ENCODE data around the gene FAM3C.

FAM3C gene

DNA sequence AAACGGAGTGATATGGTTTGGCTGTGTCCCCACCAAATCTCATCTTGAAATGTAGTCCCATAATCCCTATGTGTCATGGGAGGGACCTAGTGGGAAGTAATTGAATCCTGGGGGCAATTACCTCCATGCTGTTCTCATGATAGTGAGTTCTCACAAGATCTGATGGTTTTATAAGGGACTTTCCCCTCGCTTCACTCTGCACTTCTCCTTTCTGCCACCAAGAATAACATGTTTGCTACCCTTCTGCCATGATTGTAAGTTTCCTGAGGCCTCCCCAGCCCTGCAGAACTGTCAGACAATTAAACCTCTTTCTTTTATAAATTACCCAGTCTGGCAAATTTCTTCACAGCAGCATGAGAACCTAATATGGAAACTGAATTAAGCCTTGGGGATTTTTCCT, 19.1 kb downstream of the FAM3C start:
- DNase-seq (ENCODE audit: low read depth) = no peak

GRCh38 chr7:121373177-121373576, 22.9 kb downstream of the FAM3C start:
- no peak for DNase-seq (ENCODE audit: low read depth)

DNA sequence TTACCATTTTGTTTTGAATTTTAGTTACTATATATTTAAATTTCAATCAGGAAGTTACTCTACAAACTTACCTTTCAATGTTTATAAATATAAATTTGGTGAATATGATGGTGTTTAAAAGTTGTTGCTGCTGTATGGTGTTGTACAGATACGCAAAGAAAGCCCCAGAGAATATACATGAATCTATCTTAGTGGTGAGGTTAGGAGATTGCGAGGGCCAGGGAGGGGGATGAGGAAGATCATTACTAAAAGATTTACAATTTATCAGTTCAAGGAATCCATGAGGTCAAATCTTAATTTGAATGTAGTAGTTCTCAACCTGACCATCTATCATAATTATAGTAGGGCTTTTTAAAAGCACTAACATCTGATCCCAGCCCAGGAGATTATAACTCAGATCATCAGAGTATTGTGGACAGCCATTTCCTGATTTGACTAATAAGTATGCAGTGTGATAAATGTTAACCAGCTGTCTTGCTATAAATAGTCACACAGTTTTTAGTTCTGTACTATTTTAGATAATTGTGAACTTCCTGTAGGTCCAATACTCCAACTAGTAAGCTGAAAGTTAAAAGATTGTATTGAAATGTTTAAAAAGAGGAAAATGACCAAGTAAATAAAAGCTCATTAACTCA, 23.6 kb downstream of the FAM3C start:
- DNase-seq (ENCODE audit: low read depth) = no peak

- no peak for DNase-seq (ENCODE audit: low read depth)
Observed at GRCh38 chr7:121371883-121372282, 24.2 kb downstream of the FAM3C start.

- DNase-seq (ENCODE audit: low read depth) = no peak
Observed at GRCh38 chr7:121371367-121371766, 24.7 kb downstream of the FAM3C start.

GRCh38 chr7:121369462-121369861, 26.6 kb downstream of the FAM3C start:
- DNase-seq (ENCODE audit: low read depth) = peak; percentile 7

DNA sequence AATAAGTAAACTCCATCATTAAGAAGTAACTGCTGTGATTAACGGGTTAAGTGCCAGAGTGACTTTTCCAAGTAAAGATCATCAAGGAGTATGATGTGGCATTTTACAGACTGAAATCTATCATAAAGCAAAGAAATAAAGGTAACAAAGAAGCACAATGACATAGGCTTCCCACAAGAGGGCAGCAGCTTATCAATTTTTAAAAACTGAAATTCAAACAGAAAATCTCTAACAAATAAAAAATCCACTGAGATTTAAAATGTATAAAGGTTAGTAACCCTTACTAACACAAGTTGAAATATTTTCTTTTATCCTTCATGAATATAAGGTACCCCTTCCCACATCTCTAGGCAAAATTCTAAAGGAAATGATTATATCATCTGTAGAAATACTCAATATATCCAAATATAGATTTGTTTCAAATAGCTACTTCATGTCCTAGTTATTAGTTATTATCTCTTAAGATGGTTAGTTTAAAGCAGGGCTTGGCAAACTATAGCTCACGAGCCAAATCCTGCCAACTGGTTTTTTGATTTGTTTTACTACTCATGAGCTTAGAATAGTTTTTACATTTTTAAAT, 29.2 kb downstream of the FAM3C start:
- DNase-seq (ENCODE audit: low read depth) = peak; percentile 48

GRCh38 chr7:121360564-121360963, 35.5 kb downstream of the FAM3C start:
- DNase-seq (ENCODE audit: low read depth) = no peak

- no peak for DNase-seq (ENCODE audit: low read depth)
Observed at GRCh38 chr7:121355574-121355973, 40.5 kb downstream of the FAM3C start.

- DNase-seq (ENCODE audit: low read depth) = no peak
Observed at GRCh38 chr7:121352323-121352722, 43.8 kb downstream of the FAM3C start.

DNA sequence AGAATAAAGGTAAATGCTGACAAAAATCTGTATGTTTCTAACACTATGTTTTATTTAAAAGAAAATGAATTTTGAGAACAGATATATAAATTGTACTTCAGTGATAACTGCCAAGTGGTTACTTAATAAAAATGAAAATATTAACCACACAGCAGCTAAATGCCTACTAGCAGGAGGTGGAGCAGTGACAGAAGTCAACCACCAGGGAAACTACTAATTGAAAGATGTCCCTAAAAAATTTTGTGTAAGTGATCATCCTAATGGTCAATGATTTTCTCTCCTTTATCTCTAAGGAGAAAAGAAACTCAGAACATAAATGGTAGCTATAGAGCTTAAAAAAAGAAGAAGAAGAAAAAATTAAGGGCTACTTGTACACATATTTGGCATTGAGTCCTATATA, 44.4 kb downstream of the FAM3C start:
- peak; percentile 7 for DNase-seq (ENCODE audit: low read depth)

GRCh38 chr7:121344497-121344896, 51.6 kb downstream of the FAM3C start:
- DNase-seq (ENCODE audit: low read depth) = no peak

DNA sequence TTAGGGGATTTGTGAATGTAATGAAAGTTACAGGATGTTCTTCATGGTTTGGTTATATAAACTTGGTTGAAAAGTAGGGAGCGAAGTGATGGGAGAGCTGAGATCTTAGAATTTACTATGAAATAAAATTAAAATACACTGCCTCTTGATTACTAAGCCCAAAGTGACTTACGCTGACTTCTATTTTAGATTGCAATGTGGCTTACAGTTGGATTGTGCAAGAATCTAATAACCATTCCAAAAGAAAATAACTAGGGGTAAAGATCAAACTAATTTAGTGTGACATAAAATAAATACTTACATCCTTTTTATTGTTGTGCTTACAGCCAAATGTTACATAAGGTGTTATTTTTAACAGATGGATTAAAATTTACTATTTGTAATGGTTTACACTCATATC, 52.0 kb downstream of the FAM3C start:
- DNase-seq (ENCODE audit: low read depth) = no peak

DNA sequence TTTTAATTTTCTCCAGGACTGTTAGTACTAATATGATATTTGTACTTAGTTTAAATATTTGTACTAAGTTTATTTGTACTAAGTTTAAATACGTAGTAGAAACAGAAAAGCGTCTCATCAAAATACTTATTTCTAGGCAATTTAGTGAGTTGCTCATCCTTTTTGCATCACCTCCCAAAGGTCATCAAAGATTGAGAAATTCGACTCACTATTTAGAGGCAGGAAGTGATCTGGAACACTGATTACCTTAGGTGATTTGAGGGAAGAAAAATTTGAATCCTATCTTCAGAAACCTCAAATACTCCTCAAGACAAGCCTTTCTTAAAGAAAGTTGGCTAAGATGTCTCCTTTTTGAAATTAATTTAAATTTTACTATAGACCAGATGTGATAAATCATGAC, 52.8 kb downstream of the FAM3C start:
- peak; percentile 15 for DNase-seq (ENCODE audit: low read depth)

GRCh38 chr7:121342631-121343030, 53.5 kb downstream of the FAM3C start:
- DNase-seq (ENCODE audit: low read depth) = no peak

- no peak for DNase-seq (ENCODE audit: low read depth)
Observed at GRCh38 chr7:121341933-121342332, 54.2 kb downstream of the FAM3C start.

GRCh38 chr7:121339082-121339481, 57.0 kb downstream of the FAM3C start:
- no peak for DNase-seq (ENCODE audit: low read depth)

DNA sequence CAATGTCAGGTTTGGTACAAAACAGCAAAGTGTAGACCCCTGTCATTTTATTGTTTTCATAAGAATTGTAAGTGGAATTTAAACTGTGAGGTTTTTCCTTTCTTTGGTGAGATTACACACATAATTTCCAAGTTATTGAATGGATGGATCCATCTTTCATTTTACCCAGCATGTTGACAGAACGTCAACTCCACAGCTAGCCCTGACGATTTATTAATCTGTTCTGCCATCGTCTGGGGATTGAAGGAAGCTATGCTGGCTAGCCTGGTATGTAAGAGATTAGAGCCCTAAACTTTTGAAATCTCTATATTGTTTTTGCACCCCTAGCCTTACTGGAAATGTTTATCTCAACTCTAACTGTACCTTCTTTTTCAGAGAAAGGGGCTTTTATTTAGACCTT, 58.7 kb downstream of the FAM3C start:
- peak; percentile 27 for DNase-seq (ENCODE audit: low read depth)

- DNase-seq (ENCODE audit: low read depth) = peak; percentile 53
Observed at GRCh38 chr7:121336579-121336978, 59.5 kb downstream of the FAM3C start.

DNA sequence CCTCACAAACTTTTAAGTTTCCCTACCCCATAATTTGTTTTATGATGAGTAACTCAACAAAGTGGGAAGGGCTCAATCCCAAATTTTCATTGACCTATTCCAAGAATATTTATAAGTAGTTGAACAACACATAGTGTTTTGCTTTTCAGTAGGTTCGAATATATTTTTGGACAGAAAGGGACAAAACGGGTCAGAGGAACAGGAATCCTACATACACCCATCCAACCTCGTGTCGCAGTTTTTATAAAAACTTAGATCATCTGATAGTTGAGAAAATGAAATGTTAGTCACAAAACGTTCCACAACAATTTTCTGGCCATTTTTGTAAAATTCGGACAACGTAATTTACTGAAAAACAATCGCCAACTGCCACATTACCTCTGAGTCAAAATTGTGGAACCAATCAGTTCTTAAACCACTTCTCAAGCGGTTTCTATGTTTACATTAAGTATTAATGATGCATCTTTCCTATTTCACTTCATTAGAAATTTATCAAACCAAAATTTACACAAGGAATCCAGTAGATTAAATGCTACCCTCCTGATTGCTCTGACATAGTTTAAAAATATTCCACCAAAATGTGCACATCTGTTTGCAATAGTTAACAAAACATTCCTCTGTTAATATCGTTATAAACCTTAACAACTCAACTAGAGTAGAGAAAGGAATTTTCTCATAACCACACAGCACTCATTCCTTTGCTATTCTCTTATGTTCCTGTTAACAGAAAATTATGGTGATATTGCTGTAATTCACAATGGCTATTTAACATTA, 61.0 kb downstream of the FAM3C start:
- DNase-seq (ENCODE audit: low read depth) = peak; percentile 11

- DNase-seq (ENCODE audit: low read depth) = no peak
Observed at GRCh38 chr7:121334376-121334775, 61.7 kb downstream of the FAM3C start.

- DNase-seq (ENCODE audit: low read depth) = no peak
Observed at GRCh38 chr7:121331574-121331973, 64.5 kb downstream of the FAM3C start.

DNA sequence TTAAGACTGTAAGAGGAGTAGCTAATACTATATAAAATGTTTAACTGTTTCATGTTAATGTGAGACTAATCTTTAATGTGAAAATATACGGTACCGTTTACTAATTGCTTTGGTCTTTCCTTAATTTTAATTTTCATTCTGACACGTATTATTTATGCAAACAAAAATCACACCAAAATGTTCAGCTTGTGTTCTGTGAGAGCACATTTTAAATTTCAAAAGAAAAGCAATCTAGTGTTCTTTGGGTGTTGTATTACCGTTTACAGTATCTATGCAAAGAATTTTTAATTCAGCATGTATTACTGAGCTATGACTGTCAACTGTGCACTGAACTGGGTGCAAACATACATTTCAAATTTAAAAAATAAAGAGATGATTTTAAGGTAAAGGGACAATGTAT, 65.1 kb downstream of the FAM3C start:
- no peak for DNase-seq (ENCODE audit: low read depth)

Data from ELR (cell line).